Measurements from ENCODE around the gene CHAF1B.
A peak's percentile ranks its signal among the peaks of the same experiment; 100 is the strongest.
"Not testable (repeated sequence)": the region's sequence is repeated elsewhere in the genome, so short reads cannot be mapped to it uniquely, and the experiment has no call there.

The CHAF1B gene

DNA sequence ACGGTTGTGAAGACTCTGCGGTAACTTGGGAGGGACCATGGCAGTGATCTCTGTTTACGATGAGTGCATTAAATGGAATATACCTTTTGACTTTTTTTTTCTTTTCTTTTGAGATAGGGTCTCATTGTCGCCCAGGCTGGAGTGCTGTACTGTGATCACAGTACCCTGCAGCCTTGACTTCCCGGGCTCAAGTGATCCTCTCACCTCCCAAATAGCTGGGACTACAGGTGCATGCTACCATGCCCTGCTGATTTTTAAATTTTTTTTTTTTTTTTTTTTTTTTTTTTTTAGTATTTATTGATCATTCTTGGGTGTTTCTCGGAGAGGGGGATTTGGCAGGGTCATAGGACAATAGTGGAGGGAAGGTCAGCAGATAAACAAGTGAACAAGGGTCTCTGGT is 6.5 kb downstream of the CHAF1B start:
- DNase-seq, result not testable (repeated sequence)

DNA sequence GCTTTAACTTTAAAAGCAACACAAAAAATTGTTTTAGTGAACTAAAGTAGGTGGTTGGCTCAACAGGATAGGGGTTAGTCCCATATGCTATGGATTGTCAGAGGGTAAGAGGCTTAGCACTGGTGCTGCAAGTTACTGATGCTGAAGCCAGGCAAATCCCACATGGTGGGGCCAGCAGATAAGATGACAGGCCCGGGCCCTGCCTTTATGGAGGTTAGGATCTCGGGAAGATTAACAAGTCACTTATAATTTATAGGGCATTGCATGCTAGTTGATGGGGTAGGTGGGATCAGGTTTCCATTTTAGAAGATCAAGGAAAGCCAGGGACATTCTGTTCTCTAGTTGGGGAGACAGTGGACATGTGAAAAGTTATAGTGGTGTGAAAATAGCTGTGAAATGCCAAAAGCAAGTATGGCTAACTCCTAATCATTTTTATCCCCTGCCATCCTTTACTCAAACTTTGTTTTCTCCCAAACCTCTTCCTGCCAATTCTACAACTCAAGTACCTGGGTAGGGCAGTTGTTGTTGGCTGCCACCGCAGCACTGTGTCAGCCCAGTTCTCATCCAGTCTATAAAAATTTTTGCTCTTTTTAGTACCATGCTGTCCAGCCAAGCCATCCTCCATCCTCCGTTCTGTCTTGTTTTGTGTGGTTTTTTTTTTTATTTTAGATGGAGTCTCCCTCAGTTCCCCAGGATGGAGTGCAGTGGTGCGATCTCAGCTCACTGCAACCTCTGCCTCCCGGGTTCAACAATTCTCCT is 10.3 kb downstream of the CHAF1B start:
- no peak for DNase-seq

DNA sequence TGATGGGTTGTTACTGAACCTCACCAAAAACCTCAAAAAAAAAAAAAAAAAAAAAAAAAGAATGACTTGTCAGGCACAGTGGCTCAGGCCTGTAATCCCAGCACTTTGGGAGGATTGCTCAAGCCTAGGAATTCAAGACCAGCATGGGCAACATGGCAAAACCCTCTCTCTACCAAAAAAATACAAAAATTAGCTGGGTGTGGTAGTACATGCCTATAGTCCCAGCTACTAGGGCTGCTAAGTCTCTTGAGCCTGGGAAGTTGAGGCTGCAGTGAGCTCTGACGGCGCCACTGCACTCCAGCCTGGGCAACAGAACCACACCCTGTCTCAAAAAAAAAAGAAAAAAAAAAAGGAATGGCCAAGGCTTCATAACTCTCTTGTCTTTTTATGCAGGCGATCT is 11.1 kb downstream of the CHAF1B start:
- DNase-seq, result no peak

DNA sequence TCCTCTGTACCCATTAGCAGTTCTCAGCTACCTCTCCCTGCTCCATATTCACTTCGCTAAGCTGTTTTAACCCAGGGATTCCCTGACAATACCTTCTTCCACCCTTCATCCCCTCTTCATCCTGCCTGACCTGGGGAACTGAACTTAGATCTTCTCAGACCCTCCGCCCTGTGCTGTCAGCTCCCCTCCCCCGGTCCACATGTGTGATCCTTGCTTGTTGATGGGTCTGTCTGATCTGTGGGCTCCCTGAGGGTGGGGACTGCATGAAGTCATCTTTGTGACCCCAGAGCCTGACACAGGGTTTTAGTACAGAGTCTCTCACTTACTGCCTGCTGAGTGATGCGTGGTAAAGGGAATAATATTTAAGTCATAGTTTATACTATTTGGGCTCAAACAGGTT is 11.8 kb downstream of the CHAF1B start:
- no peak for DNase-seq

DNA sequence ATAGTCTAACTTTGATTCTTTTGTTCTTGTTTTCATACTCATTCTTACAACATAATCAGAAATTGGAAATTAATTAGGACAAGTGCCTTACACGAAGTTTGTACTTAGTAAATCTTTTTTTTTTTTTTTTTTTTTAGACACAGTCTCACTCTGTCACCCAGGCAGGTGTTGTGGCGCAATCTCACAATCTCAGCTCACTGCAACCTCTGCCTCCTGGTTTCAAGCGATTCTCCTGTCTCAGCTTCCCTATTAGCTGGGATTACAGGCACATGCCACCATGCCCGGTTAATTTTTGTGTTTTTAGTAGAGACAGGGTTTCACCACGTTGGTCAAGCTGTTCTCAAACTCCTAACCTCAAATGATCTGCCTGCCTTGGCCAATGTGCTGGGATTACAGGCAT is 12.4 kb downstream of the CHAF1B start:
- no peak for DNase-seq

DNA sequence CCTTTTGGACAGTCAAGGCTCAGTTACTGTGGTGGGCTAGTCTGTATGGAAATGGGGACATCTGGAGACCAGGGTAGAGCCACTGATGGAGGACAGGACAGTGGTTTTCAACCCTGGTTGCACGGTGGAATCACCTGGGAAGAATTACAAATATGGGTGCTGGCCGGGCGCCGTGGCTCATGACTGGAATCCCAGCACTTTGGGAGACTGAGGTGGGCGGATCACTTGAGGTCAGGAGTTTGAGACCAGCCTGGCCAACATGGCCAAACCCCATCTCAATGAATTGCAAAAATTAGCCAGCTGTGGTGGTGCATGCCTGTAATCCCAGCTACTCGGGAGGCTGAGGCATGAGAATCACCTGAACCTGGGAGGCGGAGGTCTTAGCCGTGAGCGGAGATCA is 14.5 kb downstream of the CHAF1B start:
- DNase-seq, result not testable (repeated sequence)

DNA sequence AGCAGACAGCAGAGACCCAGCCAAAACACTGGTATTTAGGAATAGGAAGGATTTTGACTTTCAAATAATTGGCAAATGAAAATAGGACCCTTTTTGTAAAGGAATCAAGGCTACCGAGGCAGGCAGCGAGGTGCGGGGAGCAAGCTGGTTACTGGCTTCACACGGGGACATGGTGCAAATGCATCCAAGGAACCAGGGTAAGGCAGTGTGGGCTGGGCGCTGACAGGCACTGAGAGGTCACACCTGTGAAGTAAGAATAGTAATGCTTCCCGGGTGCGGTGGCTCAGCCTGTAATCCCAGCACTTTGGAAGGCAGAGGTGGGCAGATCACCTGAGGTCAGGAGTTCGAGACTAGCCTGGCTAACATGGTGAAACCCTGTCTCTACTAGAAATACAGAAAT is 15.5 kb downstream of the CHAF1B start:
- DNase-seq, result no peak

DNA sequence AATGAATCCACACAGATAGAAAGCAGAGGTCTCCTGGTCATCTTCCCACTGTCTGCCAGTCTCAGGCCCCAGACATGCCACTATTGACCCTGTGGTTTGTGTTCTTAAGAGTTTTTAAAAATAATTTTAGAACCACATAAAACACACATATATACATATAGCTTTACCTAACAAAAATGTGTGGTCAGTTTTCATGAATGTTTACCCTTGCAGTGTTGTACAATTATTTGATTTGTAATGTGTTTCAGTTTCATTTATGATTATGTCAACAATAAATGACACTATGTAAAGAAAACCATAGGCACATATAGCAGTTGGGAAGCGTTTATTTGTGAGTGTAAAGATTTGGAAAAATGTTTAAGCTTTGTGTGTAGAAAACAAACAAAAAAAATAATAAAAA is 17.1 kb downstream of the CHAF1B start:
- no peak for DNase-seq

DNA sequence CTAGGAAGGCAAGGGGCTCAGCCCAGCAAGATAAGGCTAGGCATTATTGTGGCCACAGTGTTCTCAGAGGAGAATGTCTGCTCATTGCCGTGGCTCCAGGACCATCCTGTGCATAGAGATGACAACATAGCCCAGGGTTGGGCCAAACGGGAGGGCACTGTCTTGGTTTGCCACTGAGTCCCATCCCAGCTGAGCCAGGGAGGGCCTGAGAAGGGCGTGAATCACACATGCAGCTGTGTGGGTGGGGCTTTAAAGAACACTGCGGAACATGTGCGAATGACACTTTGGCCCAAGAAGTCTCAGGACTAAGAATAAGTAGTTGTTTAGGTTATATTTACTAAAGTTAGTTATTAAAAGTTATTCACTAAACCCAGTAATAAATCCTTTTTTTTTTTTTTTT is 18.5 kb downstream of the CHAF1B start:
- DNase-seq, result no peak

DNA sequence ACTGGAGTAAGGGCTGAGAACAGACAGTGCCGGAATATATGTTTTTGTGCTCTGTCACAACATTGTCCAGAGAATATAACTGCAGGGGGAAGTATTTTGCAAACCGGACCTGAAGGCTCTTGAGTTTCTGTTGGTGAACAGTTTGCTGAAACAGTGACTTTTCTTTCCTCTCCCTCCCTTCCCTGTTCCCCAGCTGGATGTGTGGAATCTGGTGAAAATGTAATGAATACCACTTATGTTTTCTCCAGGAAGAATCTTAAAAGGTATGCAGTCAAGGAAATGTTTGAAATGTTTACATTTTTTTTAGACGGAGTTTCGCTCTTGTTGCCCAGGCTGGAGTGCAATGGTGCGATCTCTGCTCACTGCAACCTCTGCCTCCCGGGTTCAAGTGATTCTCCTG is 23.4 kb downstream of the CHAF1B start:
- DNase-seq, result no peak

DNA sequence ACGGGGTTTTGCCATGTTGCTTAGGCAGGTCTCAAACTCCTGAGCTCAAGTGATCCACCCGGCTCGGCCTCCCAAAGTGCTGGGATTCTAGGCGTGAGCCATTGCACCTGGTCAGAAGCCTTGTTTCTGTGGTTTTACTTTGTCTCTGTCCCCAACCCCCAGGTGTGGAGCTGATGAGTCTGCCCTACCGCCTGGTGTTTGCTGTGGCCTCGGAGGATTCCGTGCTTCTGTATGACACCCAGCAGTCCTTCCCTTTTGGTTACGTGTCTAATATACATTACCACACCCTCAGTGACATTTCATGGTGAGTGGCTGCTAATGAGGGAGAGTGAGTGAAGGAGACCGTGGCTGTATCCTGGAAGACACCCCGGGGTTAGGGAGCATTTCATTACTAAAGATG is 26.1 kb downstream of the CHAF1B start:
- no peak for DNase-seq

DNA sequence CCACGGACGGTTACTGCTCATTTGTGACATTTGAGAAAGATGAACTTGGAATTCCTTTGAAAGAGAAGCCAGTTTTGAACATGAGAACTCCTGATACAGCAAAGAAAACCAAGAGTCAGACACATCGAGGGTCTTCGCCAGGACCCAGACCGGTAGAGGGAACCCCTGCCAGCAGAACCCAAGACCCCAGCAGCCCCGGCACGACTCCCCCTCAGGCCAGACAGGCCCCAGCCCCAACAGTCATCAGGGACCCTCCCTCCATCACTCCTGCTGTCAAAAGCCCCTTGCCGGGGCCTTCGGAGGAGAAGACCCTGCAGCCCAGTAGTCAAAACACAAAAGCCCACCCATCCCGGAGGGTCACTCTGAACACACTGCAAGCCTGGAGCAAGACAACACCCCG is 27.7 kb downstream of the CHAF1B start:
- no peak for DNase-seq

DNA sequence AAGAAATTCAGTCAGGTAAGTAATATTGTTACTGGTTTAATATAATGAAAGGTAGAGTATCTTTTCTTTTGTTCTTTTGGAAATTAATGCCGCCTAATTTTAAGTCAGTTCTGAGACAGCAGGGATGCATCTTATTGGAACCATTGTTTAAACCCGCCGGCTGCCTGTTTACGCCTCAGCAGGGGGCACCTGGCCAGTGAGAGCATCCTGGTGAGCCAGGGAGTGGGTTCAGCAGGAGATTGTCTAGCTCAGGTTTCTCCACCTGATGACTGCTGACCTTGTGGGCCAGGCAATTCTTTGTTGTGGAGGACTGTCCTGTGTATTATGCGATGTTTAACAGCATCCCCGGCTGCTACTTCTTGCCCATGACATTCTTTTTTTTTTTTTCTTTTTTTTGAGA is 30.2 kb downstream of the CHAF1B start:
- DNase-seq, result no peak

DNA sequence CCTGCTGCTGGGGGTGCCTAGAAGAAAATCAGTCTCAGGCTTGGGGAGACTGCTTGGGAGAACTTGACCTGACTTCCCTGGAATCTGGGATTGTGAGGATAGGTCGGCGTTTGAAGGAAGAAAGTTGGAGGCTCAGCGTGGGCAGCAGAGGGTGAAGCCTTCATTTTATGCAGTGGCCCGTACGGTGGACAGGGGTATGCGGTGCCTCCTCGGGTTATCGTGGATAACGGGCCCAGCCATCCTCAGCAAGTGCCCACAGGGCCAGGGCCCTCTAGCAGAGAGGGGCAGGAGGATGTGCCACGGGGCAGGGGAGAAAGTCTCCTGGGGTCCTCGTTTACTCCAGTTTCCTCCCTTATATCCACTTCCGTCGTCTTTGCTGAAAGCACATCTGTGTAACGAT is 34.0 kb downstream of the CHAF1B start:
- DNase-seq, result no peak

DNA sequence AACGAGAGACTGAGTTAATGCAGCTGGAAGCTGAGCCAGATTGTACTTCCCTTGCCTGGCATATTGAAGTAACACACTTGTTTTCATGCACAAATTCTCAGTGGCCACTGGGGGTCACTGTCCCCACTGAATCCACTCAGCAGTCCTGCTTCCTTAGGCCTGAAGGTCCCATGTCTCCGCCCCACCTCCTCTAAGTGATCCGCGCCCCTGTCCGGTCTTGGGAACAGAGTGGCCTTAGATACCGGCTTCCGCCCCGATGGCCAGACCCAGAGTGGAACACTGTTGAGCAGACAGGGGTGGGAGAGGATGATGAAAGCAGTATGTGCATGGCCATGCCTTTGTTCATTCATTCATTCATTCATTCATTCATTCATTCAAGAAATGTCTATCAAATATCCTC is 34.8 kb downstream of the CHAF1B start:
- peak; percentile 43 for DNase-seq

DNA sequence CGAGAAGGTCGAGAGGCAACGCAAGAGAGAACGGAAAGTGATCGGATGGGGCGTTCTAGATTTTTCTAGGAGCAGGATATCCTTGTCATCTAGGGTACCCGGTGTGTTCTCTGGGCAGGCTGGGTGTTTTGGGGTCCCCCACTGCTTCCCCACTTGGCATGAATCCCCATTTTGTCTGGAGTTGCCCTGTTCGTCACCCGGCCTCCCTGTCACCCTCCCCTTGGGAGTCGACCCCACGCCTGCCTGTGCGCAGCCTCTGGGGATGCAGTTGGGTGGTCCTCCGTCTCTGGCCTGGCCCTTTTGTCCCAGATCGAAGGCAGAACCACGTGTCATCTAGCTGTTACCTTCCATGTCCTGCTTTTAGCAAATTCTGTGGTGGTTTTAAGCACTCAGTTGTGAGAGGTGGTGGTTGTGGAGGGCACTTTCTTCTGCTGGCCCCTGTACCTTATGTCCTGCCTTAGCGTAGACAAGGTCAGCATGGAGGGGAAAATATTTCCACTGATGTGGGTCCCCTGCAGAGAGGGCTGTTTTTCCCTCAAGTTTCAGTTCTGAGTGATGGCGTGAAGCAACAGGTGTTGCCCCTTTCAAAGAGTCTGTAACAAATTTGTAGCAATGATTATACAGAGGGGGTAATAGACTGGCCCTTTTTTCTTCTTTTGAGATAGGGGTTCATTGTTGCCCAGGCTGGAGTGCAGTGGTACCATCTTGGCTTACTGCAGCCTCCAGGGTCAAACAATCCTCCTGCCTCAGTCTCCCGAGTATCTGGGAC is 35.6 kb downstream of the CHAF1B start:
- no peak for DNase-seq

DNA sequence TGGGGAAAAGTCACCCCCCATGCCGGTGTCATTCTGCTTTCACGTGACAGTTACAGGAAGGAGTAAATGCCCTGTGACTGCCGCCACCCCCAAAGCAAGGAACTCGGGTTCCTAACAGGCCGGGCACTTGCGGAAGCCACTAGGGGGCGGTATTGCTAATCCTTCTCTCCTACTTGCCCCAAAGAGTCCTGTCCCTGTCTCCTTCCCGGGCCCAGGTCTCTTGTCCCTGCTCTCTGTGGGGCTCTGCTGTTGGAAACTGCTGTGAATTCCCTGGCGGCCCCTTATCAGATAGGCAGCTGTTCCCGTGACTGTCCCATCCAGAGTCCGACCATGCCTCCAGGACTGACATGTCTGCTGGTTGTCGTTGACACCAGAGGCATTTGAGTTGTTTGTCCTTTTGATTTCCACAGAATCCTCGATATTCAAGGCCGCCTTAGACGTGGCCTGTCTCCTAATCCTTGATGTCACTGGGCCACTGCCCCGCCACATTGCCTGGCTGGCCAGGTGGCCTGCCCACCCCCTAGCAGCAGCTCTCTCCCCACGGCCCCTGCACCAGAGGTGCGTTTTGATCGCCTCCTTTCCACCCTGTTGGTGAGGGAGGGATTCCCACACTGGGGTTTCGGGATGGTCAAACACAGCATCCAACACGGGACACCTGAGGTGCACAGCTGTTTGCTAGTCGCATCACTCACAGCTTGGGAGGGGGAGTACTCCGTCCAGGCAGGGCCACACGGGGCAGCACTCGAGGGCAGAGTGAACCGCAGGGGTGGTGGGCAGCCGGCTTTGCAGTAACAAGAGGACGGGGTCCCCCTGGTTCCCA is 37.3 kb downstream of the CHAF1B start:
- peak; percentile 36 for DNase-seq

DNA sequence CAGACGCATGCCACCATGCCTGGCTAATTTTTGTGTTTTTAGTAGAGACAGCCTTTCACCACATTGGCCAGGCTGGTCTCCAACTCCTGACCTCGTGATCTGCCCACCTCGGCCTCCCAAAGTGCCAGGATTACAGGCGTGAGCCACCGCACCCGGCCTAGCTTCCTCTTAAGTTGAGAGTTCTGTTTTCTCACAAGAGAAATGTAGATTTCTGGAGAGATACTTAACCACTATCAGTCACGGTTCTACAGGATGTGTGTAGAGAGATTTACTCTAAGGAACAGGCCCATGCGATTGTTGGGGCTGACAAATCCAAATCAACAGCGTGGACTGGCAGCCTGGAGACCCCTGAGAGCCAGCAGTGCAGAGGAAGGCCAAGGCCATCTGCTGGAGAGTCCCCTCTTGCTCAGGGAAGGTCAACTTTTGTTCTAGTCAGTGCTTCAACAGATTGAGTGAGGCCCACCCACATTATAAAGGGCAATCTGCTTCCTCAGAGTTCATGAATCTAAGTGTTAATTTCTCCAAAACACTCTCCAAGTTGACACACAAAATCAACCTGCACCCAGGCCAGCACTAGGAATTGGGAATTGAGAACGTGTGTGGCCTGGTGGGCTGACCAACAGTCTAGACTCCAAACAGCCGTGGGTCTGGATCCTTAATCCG is 38.7 kb downstream of the CHAF1B start:
- DNase-seq, result no peak

DNA sequence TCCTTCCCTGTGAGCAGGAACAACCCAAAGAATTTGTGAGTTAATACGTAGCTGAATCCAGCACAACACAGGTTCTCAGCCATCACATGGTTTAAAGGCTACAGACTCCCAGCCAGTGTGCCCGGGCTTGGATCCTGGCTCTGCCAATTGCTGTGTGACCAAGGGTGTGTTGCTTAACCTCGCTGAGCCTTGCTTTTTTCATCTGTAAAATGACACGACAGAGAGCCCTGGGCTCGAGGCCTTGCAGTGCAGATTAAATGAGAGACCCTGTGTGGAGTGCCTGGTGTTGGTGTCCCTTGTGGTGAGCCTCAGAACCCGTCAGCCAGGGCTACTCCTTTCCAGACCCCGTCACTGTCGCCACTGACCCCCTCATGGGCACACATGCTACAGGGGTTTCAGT is 39.4 kb downstream of the CHAF1B start:
- no peak for DNase-seq

DNA sequence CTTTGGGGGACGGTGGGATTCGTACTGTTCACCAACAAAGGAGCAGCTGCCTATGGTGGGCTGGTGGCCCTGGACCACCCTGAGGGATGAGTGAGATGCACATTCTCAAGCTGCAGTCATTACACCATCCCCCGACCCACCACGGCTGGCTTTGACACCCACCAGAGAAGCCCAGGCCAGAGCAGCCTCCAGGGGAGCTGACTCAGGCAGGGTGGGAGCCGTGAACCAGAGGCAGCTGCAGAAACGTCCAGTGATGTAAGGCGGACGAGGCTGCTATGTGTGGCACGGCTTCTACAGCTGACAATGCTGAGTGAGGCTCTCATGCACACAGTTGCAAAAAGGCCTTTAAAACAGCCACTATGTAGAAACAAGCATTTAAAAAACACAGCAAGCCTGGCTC is 40.1 kb downstream of the CHAF1B start:
- no peak for DNase-seq

DNA sequence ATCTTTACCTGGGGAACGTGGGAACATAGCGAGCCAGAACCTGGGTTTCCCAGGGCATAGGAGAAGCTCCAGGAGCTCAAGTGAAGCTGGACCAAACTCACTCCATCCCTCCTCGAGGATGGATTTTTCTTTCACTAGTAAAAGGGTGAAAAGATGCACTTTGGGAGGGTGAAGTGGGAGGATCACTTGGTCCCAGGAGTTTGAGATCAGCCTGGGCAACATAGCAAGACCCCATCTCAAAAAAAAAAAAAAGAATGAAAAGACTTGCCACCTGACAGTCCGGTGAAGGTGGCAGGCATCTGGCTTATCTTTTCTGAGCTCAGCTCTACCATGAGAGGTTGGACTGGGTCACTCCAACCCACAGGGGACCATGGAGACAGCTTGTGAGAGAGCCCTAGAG is 42.3 kb downstream of the CHAF1B start:
- DNase-seq, result no peak

DNA sequence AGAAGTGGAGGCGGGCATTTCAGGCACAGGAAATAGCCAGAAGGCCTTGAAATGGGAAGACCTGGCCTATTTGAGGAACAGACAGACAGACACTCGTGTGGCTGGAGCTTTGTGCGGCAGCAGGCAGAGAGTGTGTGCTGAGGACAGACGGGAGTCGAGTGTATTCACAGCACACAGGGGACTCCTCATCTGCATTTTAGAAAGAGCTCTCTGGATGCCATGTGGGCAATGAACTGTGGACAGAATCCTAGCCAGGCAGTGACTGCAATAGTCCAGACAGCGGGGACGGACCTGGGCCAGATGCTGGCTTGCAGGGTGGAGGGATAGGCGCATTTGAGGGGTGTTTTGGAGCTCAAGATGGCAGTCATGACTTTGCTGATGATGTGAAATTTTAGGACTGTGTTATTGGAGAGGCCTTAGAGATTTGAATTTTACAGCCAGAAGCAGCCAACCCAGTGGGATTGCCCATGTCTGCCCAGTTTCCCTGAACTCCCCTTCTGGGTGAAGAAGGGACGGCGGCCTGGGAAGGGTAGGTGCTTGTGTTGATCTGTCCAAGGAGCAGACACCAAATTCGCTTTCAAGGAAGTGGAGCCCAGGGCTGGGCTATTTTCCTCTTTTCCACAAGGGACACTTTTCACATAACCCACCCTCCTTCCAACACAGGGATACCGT is 43.7 kb downstream of the CHAF1B start:
- DNase-seq, result no peak
